Spleen (tissue), 7 donors: ENCODE results near the gene GYS1.

ENCODE experiments used
- POLR2A ChIP-seq, 3 donors: fragments of 450-650 bp; IDR thresholded peaks; one replicate each; pipeline ENCODE4 v1.5.1; 2017; ENCODE audit warnings: antibody characterized with exemption in 3 of 3, mild to moderate bottlenecking in 1 of 3
- TF ChIP-seq, protein P1 (sequence below), 11 experiments: fragments of 200-600 bp in 7 of 11; fragments of 450-650 bp in 4 of 11; sonication (generic) in 4 of 11; IDR thresholded peaks in 8 of 11; conservative IDR thresholded peaks in 3 of 11; 1 replicate in 7 of 11; 2 replicates in 4 of 11; pipeline versions ENCODE4 v1.4.0 to v1.8.0; 2016 to 2021; ENCODE audit warnings: antibody characterized with exemption in 11 of 11, inconsistent platforms in 4 of 11, mild to moderate bottlenecking in 1 of 11
- donor health status: DM: no; HTN: no; CAD: no; lungs with moderate emphysema.
- donor health status: DM: no; HTN: no; CAD: no.
- donor health status: DM: no; HTN: no; CAD: no.

- TF ChIP-seq, protein P1, sequence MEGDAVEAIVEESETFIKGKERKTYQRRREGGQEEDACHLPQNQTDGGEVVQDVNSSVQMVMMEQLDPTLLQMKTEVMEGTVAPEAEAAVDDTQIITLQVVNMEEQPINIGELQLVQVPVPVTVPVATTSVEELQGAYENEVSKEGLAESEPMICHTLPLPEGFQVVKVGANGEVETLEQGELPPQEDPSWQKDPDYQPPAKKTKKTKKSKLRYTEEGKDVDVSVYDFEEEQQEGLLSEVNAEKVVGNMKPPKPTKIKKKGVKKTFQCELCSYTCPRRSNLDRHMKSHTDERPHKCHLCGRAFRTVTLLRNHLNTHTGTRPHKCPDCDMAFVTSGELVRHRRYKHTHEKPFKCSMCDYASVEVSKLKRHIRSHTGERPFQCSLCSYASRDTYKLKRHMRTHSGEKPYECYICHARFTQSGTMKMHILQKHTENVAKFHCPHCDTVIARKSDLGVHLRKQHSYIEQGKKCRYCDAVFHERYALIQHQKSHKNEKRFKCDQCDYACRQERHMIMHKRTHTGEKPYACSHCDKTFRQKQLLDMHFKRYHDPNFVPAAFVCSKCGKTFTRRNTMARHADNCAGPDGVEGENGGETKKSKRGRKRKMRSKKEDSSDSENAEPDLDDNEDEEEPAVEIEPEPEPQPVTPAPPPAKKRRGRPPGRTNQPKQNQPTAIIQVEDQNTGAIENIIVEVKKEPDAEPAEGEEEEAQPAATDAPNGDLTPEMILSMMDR (IDR thresholded peaks at IDR 0.05 in 8 of 11, conservative IDR thresholded peaks at IDR 0.05 in 3 of 11): no peak
- TF ChIP-seq POLR2A (IDR thresholded peaks at IDR 0.05): no peak
Measured at GRCh38 chr19:48918801-48919247, 74.3 kb downstream of the GYS1 start.
